Right lobe of liver (tissue), 4 donors: Measurements from ENCODE around the gene DNAJB14.

Experiments
- CTCF ChIP-seq, 4 donors: fragments of 200-600 bp in 3 of 4; fragments of 450-650 bp in 1 of 4; IDR thresholded peaks; one replicate each; pipeline versions ENCODE4 v1.5.1 to v1.8.0; 2016 to 2022; ENCODE audit warnings: antibody characterized with exemption in 4 of 4, mild to moderate bottlenecking in 2 of 4
- POLR2A ChIP-seq: fragments of 450-650 bp; IDR thresholded peaks from one replicate; pipeline ENCODE4 v1.6.1; 2017; ENCODE audit warnings: antibody characterized with exemption, mild to moderate bottlenecking
- donor health status: DM: no; HTN: no; CAD: no.
- donor health status: DM: no; HTN: no; CAD: no.
- donor health status: DM: no; HTN: yes; CAD: no.

GRCh38 chr4:99945718-99946355 lies 581 bp downstream of the DNAJB14 start:
- TF ChIP-seq CTCF (IDR thresholded peaks at IDR 0.05) (no peak), POLR2A (no peak)
